GM19438 (cell line): ENCODE data around the gene TACSTD2.
"Not testable (repeated sequence)": the region's sequence is repeated elsewhere in the genome, so short reads cannot be mapped to it uniquely, and the experiment has no call there.

Source experiments
- ATAC-seq: cut with Tn5 transposase; IDR thresholded peaks from one replicate; pipeline ENCODE4 v1.9.1; 2021; ENCODE audit warnings: low read depth; ENCODE audit not compliant: unreplicated experiment

The TACSTD2 gene

DNA sequence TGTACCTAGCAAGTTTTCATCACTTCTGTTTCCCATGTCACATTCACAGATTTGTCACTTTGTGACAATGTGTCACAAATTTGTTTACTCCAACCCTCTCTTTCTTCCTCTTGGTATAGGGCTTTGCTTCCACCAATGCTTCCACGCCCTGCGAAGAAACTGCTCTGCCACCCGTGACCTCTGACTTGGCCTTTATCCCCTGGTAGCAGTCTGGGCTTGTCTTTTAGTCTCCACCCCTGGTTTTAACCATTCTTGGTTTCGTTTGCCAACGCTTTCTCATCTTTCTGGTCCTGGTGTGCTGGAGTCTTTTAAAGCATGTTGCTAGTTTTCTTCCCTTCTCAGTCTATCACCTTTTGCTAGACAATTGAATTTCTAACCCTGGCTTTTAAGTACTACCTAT lies 8.1 kb downstream of the TACSTD2 start:
- no peak for ATAC-seq

DNA sequence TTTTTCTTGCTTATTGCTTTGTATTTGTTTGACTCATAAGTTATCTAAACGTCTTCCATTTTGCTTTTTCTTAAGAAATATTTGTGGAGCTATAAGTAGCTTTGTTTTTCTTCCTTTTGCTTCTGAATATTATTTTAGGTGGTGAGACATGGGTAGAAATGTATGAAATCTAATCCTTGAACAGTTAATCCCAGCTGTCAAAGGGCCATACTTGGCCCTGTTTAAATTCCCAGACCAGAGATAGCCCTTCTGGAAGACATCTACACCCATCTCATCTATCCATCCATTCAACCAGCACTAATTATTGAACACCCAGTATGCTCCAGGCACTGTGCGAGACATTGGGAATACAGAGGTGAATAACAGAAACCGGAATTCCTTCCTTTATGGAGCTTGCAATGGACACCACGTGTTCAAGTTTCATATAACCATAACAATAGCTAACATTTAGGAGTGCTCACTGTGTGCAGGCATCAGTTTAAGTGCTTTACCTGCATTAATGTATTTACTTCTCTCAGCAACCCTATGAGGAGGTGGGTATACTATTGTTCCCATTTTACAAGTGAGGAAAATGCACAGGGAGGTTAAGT lies 8.7 kb downstream of the TACSTD2 start:
- ATAC-seq = no peak

DNA sequence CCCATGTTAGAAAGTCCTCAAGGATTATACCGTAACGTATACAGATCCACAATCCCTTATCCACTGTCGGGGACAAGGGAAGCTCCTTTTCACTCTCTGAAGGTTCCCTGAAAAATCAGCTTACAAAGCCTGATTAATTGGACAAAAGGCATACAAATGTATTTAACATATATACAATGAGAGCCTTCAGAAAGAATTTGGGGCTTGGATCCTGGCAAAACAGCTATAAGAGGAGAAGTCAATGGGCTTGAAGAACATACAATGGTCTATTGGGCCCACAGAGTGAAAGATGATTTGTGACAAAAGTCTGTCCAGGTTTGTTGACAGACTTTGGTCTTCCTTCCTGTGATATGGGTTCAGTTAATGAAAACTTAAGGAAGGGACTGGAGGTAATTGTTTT lies 10.7 kb downstream of the TACSTD2 start:
- no peak for ATAC-seq

DNA sequence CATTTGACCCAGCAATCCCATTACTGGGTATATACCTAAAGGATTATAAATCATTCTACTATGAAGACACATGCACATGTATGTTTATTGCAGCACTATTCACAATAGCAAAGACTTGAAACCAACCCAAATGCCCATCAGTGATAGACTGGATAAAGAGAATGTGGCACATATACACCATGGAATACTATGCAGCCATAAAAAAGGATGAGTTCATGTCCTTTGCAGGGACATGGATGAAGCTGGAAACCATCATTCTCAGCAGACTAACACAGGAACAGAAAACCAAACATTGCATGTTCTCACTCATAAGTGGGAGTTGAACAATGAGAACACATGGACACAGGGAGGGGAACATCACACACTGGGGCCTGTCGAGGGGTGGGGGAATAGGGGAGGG lies 13.3 kb downstream of the TACSTD2 start:
- ATAC-seq = not testable (repeated sequence)

DNA sequence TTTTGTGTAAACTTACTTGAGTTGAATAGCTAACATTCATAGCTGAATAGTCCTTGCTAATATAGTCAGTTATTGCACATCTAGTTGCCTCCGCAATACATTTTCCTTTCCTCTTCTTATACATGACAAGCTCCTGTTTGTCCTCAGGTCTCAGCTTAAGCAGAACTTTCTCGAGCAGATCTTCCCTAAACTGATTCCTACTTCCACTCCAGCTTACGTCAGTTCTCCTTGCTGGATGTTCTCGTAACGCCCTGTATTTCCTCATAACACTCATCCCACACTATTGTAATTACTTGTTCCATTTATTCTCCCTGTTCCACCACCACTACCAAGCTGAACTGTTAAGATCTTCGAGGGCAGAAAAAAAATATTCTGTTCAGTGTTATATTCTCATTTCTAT lies 15.4 kb downstream of the TACSTD2 start:
- no peak for ATAC-seq

DNA sequence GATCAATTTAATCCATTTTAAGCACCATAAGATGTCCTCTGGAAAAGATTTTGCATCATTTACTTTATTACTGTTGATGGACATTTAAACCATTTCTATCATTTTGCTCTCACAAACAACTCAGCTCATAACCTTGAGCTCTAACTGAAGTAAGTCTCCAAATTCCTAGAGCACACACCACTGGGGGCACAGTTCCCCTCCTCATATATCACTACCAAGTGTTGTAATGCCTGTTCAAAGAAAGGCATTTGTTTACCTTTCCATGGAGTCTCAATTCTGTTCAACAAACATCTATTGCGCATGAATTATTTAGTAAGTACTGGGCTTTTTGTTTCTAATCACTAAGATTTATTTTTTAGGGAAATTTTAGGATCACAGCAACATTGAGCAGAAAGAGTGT lies 21.7 kb downstream of the TACSTD2 start:
- no peak for ATAC-seq

DNA sequence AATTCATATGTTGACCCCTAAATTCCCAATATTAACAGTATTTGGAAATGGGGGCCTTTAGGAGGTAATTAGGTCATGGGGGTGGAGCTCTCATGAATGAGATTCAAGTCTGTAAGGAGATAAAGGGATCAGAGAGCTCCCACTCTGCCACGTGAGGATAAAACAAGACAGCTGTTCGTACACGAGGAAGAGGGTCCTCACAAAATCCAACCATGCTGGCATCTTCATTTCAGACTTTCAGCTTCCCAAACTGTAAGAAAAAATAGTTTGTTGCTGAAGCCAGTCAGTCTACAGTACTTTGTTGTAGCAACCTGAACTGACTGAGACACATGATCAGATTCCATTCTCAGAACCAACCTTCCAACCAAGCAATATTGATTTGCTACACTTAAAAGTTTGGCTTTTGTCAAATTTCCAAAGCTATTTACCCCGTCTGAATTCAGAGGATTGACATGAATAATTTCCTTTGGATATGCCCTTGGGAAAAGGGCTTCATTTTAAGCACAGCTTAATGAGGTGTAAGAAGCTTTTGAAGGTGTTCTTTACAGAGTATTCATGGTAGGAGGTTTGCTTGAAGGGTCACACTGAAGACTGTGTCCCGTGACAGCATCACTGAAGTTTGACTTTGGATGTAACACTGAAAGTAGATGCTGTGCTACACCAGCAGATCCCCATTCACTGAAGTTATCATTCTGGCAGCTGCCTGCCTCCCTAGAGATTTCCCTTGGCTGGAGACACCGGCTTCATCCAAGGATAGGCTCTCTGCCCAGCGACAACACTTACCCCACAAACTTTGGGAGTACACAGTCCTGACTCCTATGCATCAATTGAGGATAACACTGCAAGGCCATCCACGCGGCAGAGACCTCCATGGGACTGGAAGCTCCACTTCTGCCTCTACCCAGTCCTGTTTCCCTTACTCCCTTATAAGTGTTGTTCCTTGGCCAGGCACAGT lies 25.6 kb downstream of the TACSTD2 start:
- no peak for ATAC-seq

DNA sequence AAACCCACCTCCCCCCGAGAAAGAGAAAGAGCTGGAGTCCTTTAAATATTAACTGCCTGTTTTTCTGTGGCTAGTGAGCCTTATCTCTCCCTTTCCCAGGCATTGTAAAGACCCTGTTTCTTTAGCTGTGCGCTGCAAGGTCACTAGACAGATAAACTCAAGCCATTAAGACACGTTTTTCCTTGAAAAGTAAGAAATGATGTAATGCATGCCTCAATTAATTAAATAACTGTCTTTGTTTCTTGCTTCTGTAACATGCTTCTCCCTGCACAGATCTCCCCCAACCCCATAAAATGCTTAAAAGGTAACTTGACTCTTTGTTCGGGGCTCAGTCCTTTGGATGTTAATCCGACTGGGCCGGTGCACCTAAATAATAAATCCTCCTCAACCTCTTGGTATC lies 27.8 kb downstream of the TACSTD2 start:
- ATAC-seq = not testable (repeated sequence)

DNA sequence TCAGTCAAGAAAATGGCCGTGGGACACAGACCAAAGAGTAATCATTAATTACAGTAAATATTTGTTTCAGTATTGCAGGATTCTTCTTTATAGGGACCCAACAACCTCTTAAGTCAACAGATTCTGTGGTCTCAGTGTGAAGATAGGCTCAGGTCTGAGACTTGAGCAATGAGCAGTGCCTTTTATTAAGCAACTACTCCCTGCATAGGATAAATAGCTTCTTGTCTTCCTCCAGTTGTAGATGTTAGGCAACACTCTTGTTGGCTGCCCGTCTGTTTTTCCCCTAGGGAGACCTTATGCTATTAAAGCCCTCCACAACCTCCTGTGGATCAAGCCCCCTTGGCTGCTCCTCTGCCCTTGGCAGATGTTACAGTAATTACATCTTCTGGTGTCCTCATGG lies 28.7 kb downstream of the TACSTD2 start:
- ATAC-seq = no peak

DNA sequence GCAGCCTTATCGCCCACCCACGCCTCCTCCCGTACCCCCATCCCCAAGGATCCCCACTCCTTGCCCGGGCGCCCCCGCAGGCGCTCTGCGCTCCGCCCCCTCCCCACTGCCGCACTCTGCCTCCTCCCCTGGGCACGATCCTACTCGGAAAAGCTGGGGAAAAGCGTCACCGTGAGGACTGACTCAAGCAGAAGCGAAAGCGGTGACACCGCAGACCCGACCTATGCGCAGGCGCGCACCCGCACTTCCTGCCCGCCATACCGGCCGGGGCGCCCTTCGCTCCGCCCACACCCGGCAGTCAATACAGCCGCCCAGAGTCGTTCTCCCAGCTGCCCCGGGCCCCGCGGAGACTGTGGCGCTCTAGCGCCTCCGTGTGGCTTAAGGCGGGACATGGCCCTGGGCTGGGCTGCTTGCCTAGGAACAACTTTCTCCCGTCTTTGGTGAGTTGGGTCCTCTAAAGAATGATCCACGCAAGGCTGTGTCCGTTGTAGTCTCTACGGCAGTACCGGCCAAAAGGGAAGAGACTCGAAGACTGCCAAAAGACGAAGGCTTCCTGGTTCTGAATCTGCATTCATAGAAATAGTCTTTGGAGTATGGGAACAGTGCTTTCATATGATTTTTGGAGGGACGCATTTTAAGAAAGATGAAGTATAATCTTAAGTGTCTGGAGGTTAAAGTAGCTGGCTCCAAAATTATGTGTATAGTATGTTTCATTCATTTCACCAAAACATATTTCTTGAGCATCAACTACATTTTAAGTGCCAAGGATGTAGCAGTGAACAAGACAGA lies 30.3 kb downstream of the TACSTD2 start, which contains the start of gene OMA1:
OMA1 (minus strand) TSS at position 207 of the 789 bp plus-strand sequence. CDS start 7,432 bp downstream, outside the sequence.
- ATAC-seq = peak; percentile 98

DNA sequence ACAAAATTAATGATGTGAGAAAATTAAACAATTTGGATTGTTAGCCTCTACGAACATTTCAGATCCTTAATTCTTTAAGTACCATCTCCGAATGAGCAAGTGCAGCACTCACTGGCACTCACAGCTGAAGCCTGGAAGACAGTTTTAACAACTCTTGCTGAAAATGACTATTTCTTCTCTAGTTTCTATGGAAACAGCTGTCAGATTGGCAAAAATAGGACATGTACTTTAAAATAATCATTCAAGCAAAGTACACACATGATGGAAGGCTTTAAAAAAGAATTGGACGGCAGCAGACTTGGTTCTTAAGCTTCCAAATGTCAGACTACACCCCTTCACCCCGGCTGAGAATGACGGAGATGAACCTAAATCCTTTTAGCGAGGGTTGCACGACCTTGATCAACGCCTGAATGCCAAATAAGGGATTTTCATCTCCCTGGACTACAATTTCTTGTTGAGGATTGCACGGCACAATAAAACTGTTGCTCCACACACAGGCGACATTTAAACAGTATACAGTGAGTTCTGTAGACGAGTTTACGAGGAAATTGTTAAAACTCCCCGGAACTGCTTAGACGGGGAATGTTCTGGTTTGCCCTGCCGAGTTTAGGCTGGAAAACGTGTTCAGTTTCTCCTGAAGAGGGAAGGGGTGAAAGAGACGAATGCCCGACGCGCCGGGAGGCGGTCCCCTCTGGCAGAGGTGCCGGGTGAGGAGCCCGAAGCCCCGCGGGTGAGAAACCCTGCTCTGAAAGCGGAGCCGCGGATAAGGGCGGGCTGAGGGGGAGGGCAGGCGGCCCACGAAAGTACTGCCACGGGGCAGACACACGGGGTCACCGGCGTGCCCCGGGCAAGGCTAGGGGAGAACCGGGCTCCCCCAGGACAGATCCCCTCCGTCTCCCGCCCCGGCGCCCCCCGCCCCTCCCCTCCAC lies 31.2 kb downstream of the TACSTD2 start:
- ATAC-seq = peak; percentile 47

DNA sequence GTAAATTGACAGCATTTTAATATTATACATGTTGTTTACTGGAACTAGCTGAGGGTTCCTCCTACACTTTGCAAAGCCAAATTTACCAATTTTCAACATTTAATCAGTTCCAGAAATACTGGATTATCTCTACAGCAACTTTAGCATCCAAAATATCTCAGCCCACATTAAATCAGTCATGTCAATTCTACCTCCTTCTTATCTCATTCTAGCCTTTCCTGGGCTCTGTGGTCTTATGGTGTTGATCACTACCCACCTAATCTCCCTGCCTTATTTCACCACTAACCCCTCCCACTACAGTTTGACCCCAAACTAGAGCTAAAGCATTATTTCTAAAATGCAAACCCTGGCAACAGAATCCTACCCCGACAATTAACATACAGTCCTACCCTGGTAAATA lies 33.8 kb downstream of the TACSTD2 start:
- no peak for ATAC-seq

DNA sequence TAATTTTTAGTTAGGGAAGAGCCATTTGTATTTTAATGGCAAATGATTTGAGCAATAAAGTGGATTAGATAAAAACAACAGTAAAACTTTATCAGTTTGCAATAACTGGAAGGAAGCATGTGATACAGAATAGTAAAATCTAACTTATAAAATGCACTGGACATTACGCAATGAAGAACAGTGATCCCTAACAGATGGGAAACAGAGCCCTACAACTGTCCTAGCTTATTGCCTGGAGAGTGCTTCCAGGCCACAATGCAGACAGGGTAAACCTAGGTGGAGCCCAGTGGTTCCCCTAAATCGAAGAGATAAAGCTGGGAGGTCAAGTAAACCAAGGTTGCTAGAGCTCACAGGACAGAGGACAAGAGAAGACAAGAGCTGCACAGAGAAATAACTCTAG lies 37.5 kb downstream of the TACSTD2 start:
- ATAC-seq = no peak

DNA sequence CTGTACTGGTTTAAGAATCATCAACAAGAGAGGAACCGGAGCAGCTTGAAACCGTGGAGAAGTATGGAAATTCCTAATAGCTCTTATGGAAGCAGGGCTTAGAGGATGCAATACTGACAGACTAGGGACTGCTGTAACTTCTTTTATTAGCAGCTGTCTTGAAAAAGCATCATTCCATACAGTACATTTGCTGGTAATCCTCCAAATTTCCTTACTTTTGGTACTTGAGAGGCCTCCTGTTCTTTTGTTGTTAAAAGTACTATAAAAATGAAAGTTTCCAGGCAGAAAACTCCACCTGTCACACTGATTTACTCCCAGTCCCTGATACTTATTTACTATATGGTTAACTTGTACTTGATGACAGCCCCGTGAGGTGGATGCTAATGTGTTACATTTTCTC lies 38.2 kb downstream of the TACSTD2 start:
- ATAC-seq = no peak

DNA sequence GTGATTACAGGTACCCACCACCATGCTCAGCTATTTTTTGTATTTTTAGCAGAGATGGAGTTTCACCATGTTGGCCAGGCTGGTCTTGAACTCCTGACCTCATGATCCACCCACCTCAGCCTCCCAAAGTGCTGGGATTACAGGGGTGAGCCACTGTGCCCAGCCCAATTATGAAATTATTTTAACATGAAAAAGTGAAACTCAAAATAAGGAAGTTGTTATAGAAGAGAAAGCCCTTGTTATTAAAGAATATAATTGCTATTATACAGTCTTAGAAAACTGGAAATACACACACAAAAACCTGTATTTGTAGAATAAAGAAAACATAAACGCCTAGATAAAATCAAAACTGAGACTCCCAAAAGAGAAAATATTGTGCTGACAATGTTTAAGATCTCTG lies 45.2 kb downstream of the TACSTD2 start:
- ATAC-seq = not testable (repeated sequence)

DNA sequence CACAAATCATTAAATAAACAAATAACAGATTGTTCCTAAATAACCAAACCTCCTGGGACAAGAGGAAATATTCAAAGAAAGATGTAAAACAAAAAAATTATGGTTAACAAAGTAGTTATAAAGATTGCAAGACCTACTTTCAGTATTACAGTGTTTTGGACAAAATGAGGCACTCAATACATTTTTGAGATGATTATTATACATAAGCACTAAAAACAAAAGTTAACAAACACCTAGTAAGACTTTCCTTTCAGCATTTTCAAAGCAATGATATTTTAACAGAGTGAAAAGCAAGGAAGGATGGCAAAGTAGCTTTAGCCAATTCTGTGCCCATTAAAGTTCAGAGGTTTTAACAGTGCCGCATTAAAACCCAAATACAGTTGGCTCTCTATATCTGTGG lies 47.8 kb downstream of the TACSTD2 start:
- no peak for ATAC-seq

DNA sequence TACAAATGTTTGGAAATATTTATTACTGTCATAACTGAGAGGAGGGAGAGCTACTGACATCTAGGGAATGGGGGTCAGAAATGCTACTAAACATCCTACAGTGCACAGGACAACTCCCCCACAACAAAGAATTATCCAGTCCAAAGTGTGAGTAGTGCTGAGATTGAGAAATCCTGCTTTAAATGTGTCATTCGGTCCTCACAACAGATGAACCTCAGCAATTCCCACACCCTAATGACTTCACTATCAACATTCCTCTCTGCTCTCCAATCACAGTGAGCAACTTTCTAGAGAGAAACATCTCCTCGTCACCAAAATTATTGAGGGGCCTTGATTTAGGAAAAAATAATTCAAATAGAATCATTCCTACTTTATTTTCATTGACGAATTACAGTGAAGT lies 48.5 kb downstream of the TACSTD2 start:
- no peak for ATAC-seq
